HepG2 (cell line): ENCODE measurements around the gene RAP1GAP2. TPM values are rescaled to one million over a fixed set of nuclear protein-coding genes. Genes with fewer than 3 reads are reported as not detected.

Experiments used
- CENPT ChIP-seq: sonication (generic); formaldehyde crosslinking; IDR thresholded peaks from 2 replicates; pipeline ENCODE4 v1.8.0; 2022; ENCODE audit warnings: low read depth, mild to moderate bottlenecking, moderate library complexity, missing genetic modification reagents
- CHD2 ChIP-seq: IDR thresholded peaks from 2 replicates; pipeline ENCODE4 v1.6.1; 2011; ENCODE audit warnings: low read depth, low read length, improper control_type of control experiment
- DNMT1 ChIP-seq: sonication (generic); formaldehyde crosslinking; IDR thresholded peaks from 2 replicates; pipeline ENCODE4 v1.5.1; 2020; ENCODE audit warnings: mild to moderate bottlenecking, missing genetic modification reagents
- HNF4G ChIP-seq, 2 experiments: sonication (generic) in 1 of 2; formaldehyde crosslinking in 1 of 2; IDR thresholded peaks; 2 replicates each; pipeline versions ENCODE4 v1.4.0 to v1.6.1; 2011 to 2020; ENCODE audit warnings: borderline replicate concordance in 2 of 2, low read depth in 2 of 2, mild to moderate bottlenecking in 2 of 2, low read length in 1 of 2, missing genetic modification reagents in 1 of 2, moderate library complexity in 1 of 2
- LCORL ChIP-seq, 2 experiments: fragments of 450-650 bp in 1 of 2; sonication (generic) in 1 of 2; formaldehyde crosslinking in 1 of 2; IDR thresholded peaks; 2 replicates each; pipeline versions ENCODE4 v1.5.0 to v1.6.1; 2017 to 2020; ENCODE audit warnings: antibody characterized with exemption in 1 of 2, missing genetic modification reagents in 1 of 2
- NFYC ChIP-seq: IDR thresholded peaks from 2 replicates; pipeline ENCODE4 v1.6.1; 2016; ENCODE audit warnings: missing genetic modification reagents, missing compliant biosample characterization
- POLR2A ChIP-seq, 2 experiments: IDR thresholded peaks; 2 replicates each; pipeline ENCODE4 v1.6.1; 2011; ENCODE audit warnings: low read depth in 2 of 2, low read length in 2 of 2, mild to moderate bottlenecking in 1 of 2, moderate library complexity in 1 of 2; ENCODE audit not compliant: insufficient read depth in 1 of 2
- TAF1 ChIP-seq: sonication (generic); formaldehyde crosslinking; IDR thresholded peaks from 2 replicates; pipeline ENCODE4 v1.4.0; 2020; ENCODE audit warnings: missing genetic modification reagents
- TARDBP ChIP-seq: sonication (generic); formaldehyde crosslinking; IDR thresholded peaks from 2 replicates; pipeline ENCODE4 v1.8.0; 2022; ENCODE audit warnings: mild to moderate bottlenecking, missing genetic modification reagents
- ZFP82 ChIP-seq: sonication (generic); formaldehyde crosslinking; IDR thresholded peaks from 2 replicates; pipeline ENCODE4 v1.5.1; 2020; ENCODE audit warnings: mild to moderate bottlenecking, missing genetic modification reagents, borderline replicate concordance
- ZNF24 ChIP-seq: fragments of 450-650 bp; IDR thresholded peaks from 2 replicates; pipeline ENCODE4 v1.6.1; 2017; ENCODE audit warnings: antibody characterized with exemption, mild to moderate bottlenecking
- ZNF317 ChIP-seq: sonication (generic); formaldehyde crosslinking; IDR thresholded peaks from 2 replicates; pipeline ENCODE4 v1.5.0; 2020; ENCODE audit warnings: mild to moderate bottlenecking, missing genetic modification reagents
- ZNF788 ChIP-seq: sonication (generic); formaldehyde crosslinking; IDR thresholded peaks from 2 replicates; pipeline ENCODE4 v1.5.0; 2020; ENCODE audit warnings: mild to moderate bottlenecking, missing genetic modification reagents, borderline replicate concordance
- polyA plus RNA-seq, 8 experiments: library from polyadenylated mRNA; depleted of rRNA in 3 of 8; stranded (reverse) in 7 of 8; unstranded in 1 of 8; fragments of >200 nt; fragmentation: Illumina TruSeq in 4 of 8; extraction: Trizol in 4 of 8; gene quantifications; 2 replicates each; pipeline versions ENCODE4 v1.2.1 to v1.2.3, GENCODE V29; 2011 to 2016; ENCODE audit warnings: low read depth in 4 of 8, missing spikeins in 1 of 8, mixed read lengths in 1 of 8; ENCODE audit not compliant: insufficient read depth in 1 of 8
- total RNA-seq, 5 experiments: library from RNA; depleted of rRNA; stranded (reverse); fragments of >200 nt; fragmentation: Illumina TruSeq; extraction: Trizol; gene quantifications; 2 replicates each; pipeline ENCODE4 v1.2.3, GENCODE V29; 2016; ENCODE audit warnings: low read depth in 1 of 5
- TF ChIP-seq, protein P1 (sequence below), 2 experiments: sonication (generic) in 1 of 2; formaldehyde crosslinking in 1 of 2; IDR thresholded peaks; 2 replicates each; pipeline versions ENCODE4 v1.4.0 to v1.6.1; 2018 to 2020; ENCODE audit warnings: missing genetic modification reagents in 2 of 2, borderline replicate concordance in 1 of 2, low read depth in 1 of 2, mild to moderate bottlenecking in 1 of 2, missing biosample characterization in 1 of 2
- TF ChIP-seq, protein P2 (sequence below): sonication (generic); formaldehyde crosslinking; IDR thresholded peaks from 2 replicates; pipeline ENCODE4 v1.4.0; 2020; ENCODE audit warnings: mild to moderate bottlenecking, missing genetic modification reagents
- TF ChIP-seq, protein P3 (sequence below): sonication (generic); formaldehyde crosslinking; IDR thresholded peaks from 2 replicates; pipeline ENCODE4 v1.4.0; 2020; ENCODE audit warnings: mild to moderate bottlenecking, missing genetic modification reagents
- TF ChIP-seq, protein P4 (sequence below): sonication (generic); formaldehyde crosslinking; conservative IDR thresholded peaks from 2 replicates; pipeline ENCODE4 v1.4.0; 2020; ENCODE audit warnings: missing genetic modification reagents
- TF ChIP-seq, protein P5 (sequence below): IDR thresholded peaks from 2 replicates; pipeline ENCODE4 v1.6.1; 2012; ENCODE audit warnings: inconsistent platforms

The RAP1GAP2 gene
- total and polyA plus RNA-seq, 2 of the 13 experiments (the other 11 are each of a cell fraction or from before 2014, with no cell fraction given) = 10.9 to 12.0 TPM

DNA sequence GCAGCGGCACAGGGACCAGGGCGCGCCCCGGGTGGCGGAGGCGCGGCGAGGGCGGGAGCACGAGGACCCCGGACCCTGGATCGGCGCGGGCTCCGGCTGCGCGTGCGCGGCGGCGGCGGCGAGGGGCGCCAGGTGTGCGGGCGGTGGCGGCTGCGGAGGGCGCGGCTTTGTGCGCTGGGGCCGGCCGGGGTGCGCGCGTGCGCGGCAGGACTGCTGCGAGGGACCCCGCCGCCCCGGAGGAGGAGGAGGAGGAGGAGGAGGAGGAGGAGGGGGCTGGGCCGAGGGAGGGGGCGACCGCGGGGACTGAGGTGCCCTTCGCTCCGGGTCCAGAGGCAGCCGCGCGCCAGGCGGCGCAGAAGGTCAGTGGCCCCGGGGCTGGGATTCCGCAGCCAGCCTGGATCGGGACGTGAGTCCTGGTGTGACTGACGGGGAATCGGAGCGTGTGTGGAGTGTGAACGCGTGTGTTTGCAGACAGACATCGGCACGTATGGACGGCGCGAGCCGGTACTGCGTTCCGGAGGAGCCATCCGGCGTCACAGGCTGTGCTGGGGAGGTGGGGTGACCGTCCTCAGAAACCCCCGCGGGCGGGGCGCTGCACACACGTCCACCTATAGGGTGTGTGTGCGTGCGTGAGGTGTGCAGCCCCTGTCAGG, 19.5 kb upstream of the RAP1GAP2 start (continued):
- TF ChIP-seq LCORL (IDR thresholded peaks at IDR 0.05) (no peak), LCORL (CRISPR knock-in tag; IDR thresholded peaks at IDR 0.05) (peak; percentile 57; the same call in 1 of the 2 replicates), TAF1 (CRISPR knock-in tag) (no peak), CENPT (no peak), TARDBP (CRISPR knock-in tag) (peak; percentile 68; the same call in 1 of the 2 replicates), HNF4G (IDR thresholded peaks at IDR 0.05; ENCODE audit: borderline replicate concordance, low read depth, low read length) (peak; percentile 87), HNF4G (CRISPR knock-in tag; IDR thresholded peaks at IDR 0.05; ENCODE audit: borderline replicate concordance, low read depth) (peak; percentile 78; the same call in 1 of the 2 replicates), ZNF24 (no peak), POLR2A (IDR thresholded peaks at IDR 0.05; ENCODE audit: insufficient read depth in 1 of 2, low read depth in 2 of 2, low read length in 2 of 2) (peak in 1 of 2 experiments; percentile 79; a peak in 2 of 4 replicates), ZNF788 (no peak), ZNF317 (no peak), NFYC (CRISPR knock-in tag) (no peak), ZFP82 (no peak), CHD2 (no peak), DNMT1 (CRISPR knock-in tag) (peak; percentile 63; the same call in 1 of the 2 replicates)
- TF ChIP-seq, protein P1, sequence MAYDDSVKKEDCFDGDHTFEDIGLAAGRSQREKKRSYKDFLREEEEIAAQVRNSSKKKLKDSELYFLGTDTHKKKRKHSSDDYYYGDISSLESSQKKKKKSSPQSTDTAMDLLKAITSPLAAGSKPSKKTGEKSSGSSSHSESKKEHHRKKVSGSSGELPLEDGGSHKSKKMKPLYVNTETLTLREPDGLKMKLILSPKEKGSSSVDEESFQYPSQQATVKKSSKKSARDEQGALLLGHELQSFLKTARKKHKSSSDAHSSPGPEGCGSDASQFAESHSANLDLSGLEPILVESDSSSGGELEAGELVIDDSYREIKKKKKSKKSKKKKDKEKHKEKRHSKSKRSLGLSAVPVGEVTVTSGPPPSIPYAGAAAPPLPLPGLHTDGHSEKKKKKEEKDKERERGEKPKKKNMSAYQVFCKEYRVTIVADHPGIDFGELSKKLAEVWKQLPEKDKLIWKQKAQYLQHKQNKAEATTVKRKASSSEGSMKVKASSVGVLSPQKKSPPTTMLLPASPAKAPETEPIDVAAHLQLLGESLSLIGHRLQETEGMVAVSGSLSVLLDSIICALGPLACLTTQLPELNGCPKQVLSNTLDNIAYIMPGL (CRISPR knock-in tag; IDR thresholded peaks at IDR 0.05; ENCODE audit: borderline replicate concordance in 1 of 2, low read depth in 1 of 2) = peak in 1 of 2 experiments; percentile 40; a peak in 1 of 4 replicates
- TF ChIP-seq, protein P2, sequence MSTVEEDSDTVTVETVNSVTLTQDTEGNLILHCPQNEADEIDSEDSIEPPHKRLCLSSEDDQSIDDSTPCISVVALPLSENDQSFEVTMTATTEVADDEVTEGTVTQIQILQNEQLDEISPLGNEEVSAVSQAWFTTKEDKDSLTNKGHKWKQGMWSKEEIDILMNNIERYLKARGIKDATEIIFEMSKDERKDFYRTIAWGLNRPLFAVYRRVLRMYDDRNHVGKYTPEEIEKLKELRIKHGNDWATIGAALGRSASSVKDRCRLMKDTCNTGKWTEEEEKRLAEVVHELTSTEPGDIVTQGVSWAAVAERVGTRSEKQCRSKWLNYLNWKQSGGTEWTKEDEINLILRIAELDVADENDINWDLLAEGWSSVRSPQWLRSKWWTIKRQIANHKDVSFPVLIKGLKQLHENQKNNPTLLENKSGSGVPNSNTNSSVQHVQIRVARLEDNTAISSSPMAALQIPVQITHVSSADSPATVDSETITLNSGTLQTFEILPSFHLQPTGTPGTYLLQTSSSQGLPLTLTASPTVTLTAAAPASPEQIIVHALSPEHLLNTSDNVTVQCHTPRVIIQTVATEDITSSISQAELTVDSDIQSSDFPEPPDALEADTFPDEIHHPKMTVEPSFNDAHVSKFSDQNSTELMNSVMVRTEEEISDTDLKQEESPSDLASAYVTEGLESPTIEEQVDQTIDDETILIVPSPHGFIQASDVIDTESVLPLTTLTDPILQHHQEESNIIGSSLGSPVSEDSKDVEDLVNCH (CRISPR knock-in tag) = no peak
- TF ChIP-seq, protein P3, sequence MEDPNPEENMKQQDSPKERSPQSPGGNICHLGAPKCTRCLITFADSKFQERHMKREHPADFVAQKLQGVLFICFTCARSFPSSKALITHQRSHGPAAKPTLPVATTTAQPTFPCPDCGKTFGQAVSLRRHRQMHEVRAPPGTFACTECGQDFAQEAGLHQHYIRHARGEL = no peak
- TF ChIP-seq, protein P4, sequence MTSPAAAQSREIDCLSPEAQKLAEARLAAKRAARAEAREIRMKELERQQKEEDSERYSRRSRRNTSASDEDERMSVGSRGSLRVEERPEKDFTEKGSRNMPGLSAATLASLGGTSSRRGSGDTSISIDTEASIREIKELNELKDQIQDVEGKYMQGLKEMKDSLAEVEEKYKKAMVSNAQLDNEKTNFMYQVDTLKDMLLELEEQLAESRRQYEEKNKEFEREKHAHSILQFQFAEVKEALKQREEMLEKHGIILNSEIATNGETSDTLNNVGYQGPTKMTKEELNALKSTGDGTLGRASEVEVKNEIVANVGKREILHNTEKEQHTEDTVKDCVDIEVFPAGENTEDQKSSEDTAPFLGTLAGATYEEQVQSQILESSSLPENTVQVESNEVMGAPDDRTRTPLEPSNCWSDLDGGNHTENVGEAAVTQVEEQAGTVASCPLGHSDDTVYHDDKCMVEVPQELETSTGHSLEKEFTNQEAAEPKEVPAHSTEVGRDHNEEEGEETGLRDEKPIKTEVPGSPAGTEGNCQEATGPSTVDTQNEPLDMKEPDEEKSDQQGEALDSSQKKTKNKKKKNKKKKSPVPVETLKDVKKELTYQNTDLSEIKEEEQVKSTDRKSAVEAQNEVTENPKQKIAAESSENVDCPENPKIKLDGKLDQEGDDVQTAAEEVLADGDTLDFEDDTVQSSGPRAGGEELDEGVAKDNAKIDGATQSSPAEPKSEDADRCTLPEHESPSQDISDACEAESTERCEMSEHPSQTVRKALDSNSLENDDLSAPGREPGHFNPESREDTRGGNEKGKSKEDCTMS = no peak
- TF ChIP-seq, protein P5, sequence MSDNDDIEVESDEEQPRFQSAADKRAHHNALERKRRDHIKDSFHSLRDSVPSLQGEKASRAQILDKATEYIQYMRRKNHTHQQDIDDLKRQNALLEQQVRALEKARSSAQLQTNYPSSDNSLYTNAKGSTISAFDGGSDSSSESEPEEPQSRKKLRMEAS = peak; percentile 62
